GM23338 (cell line): ENCODE measurements around the gene KLF18. TPM values are rescaled to one million over a fixed set of nuclear protein-coding genes. Genes with fewer than 3 reads are reported as not detected.

Experiments
- ATAC-seq: fragments of 200-7000 bp; cut with Tn5 transposase; 3 replicates; pipeline ENCODE4 v1.9.1; 2020
- DNase-seq: peaks from one replicate; pipeline ENCODE4 v3.0.0-alpha.2; 2015; ENCODE audit warnings: low spot score
- H2AFZ ChIP-seq: fragments of 200-600 bp; sonication (generic); 2 replicates; pipeline ENCODE4 v1.8.0; 2016; ENCODE audit warnings: antibody characterized with exemption, mild to moderate bottlenecking, moderate library complexity
- H3F3A ChIP-seq: fragments of 200-600 bp; sonication (generic); replicated peaks from 2 replicates; pipeline ENCODE4 v1.8.0; 2017; ENCODE audit warnings: antibody characterized with exemption, mixed run types, low read depth
- H3K27ac ChIP-seq: fragments of 200-600 bp; sonication (generic); 2 replicates; pipeline ENCODE4 v1.6.1; 2016; ENCODE audit warnings: low read depth
- H3K27me3 ChIP-seq: fragments of 200-600 bp; sonication (generic); 2 replicates; pipeline ENCODE4 v1.8.0; 2016; ENCODE audit warnings: mild to moderate bottlenecking, mixed run types, moderate library complexity; ENCODE audit not compliant: insufficient read depth
- H3K36me3 ChIP-seq: fragments of 200-600 bp; sonication (generic); 2 replicates; pipeline ENCODE4 v1.8.0; 2016; ENCODE audit warnings: mild to moderate bottlenecking; ENCODE audit not compliant: insufficient read depth
- H3K4me1 ChIP-seq: fragments of 200-600 bp; sonication (generic); 2 replicates; pipeline ENCODE4 v1.8.0; 2016; ENCODE audit warnings: mild to moderate bottlenecking, moderate library complexity; ENCODE audit not compliant: insufficient read depth
- H3K4me2 ChIP-seq: fragments of 200-600 bp; sonication (generic); 2 replicates; pipeline ENCODE4 v1.7.1; 2017; ENCODE audit warnings: mixed run types
- H3K4me3 ChIP-seq: fragments of 200-600 bp; sonication (generic); 2 replicates; pipeline ENCODE4 v1.6.1; 2016; ENCODE audit warnings: mixed run types
- H3K79me2 ChIP-seq: fragments of 200-600 bp; sonication (generic); replicated peaks from 2 replicates; pipeline ENCODE4 v1.8.0; 2017; ENCODE audit warnings: mild to moderate bottlenecking; ENCODE audit not compliant: insufficient read depth
- H3K9me2 ChIP-seq: fragments of 200-600 bp; sonication (generic); 2 replicates; pipeline ENCODE4 v1.8.0; 2017; ENCODE audit not compliant: insufficient read depth
- H4K20me1 ChIP-seq: fragments of 200-600 bp; sonication (generic); replicated peaks from 2 replicates; pipeline ENCODE4 v1.8.0; 2017; ENCODE audit warnings: mild to moderate bottlenecking; ENCODE audit not compliant: insufficient read depth
- H3K27ac Mint-ChIP-seq: 2 replicates; pipeline ENCODE4 v1.8.0; 2020; ENCODE audit warnings: inconsistent platforms, mild to moderate bottlenecking, moderate library complexity, mixed read lengths
- H3K27me3 Mint-ChIP-seq: 3 replicates; pipeline ENCODE4 v1.8.0; 2022; ENCODE audit warnings: low read depth, mild to moderate bottlenecking, moderate library complexity, mixed read lengths, inconsistent platforms; ENCODE audit not compliant: insufficient read depth, poor library complexity
- H3K36me3 Mint-ChIP-seq: 3 replicates; pipeline ENCODE4 v1.8.0; 2021; ENCODE audit warnings: low read depth, mild to moderate bottlenecking, inconsistent platforms, moderate library complexity, mixed read lengths
- H3K4me1 Mint-ChIP-seq: 3 replicates; pipeline ENCODE4 v1.8.0; 2020; ENCODE audit warnings: mild to moderate bottlenecking, inconsistent platforms, mixed read lengths
- H3K4me3 Mint-ChIP-seq: 3 replicates; pipeline ENCODE4 v1.8.0; 2021; ENCODE audit warnings: moderate library complexity, mild to moderate bottlenecking, inconsistent platforms, mixed read lengths
- H3K9me3 Mint-ChIP-seq: 3 replicates; pipeline ENCODE4 v1.8.0; 2020; ENCODE audit warnings: moderate library complexity, mild to moderate bottlenecking, inconsistent platforms, mixed read lengths
- CREB1 ChIP-seq: fragments of 250-450 bp; sonication (Bioruptor Pico); IDR thresholded peaks from 2 replicates; pipeline ENCODE4 v1.5.0; 2020; ENCODE audit warnings: low read depth, mild to moderate bottlenecking, moderate library complexity
- CTCF ChIP-seq, 2 experiments: fragments of 200-600 bp in 1 of 2; sonication (generic) in 1 of 2; conservative IDR thresholded peaks; 2 replicates each; pipeline versions ENCODE4 v1.5.1 to v1.6.1; 2016 to 2017; ENCODE audit warnings: antibody characterized with exemption in 2 of 2, low read depth in 2 of 2, mild to moderate bottlenecking in 2 of 2, moderate library complexity in 1 of 2
- ETS1 ChIP-seq: IDR thresholded peaks from 2 replicates; pipeline ENCODE4 v1.6.1; 2016; ENCODE audit warnings: antibody characterized with exemption
- EZH2 ChIP-seq: fragments of 200-600 bp; sonication (generic); IDR thresholded peaks from one replicate; pipeline ENCODE4 v1.8.0; 2017; ENCODE audit warnings: antibody characterized with exemption, mild to moderate bottlenecking, low read depth; ENCODE audit not compliant: unreplicated experiment
- EZH2phosphoT487 ChIP-seq: fragments of 200-600 bp; sonication (generic); IDR thresholded peaks from one replicate; pipeline ENCODE4 v1.8.1; 2018; ENCODE audit warnings: antibody characterized with exemption; ENCODE audit not compliant: unreplicated experiment
- JUNB ChIP-seq: IDR thresholded peaks from one replicate; pipeline ENCODE4 v1.6.1; 2016; ENCODE audit warnings: antibody characterized with exemption; ENCODE audit not compliant: unreplicated experiment
- NANOG ChIP-seq: IDR thresholded peaks from 2 replicates; pipeline ENCODE4 v1.6.1; 2016; ENCODE audit warnings: antibody characterized with exemption, borderline replicate concordance
- POLR2AphosphoS5 ChIP-seq: IDR thresholded peaks from 2 replicates; pipeline ENCODE4 v1.6.1; 2016; ENCODE audit warnings: antibody characterized with exemption, low read depth
- REST ChIP-seq: IDR thresholded peaks from one replicate; pipeline ENCODE4 v1.6.1; 2018; ENCODE audit warnings: antibody characterized with exemption; ENCODE audit not compliant: unreplicated experiment
- STAT1 ChIP-seq: IDR thresholded peaks from one replicate; pipeline ENCODE4 v1.6.1; 2016; ENCODE audit warnings: antibody characterized with exemption; ENCODE audit not compliant: unreplicated experiment
- ZNF114 ChIP-seq: fragments of 250-450 bp; sonication (Bioruptor Pico); IDR thresholded peaks from 2 replicates; pipeline ENCODE4 v1.5.0; 2020; ENCODE audit warnings: mild to moderate bottlenecking, moderate library complexity
- ZNF331 ChIP-seq: fragments of 250-450 bp; sonication (Bioruptor Pico); IDR thresholded peaks from 2 replicates; pipeline ENCODE4 v1.5.0; 2020; ENCODE audit warnings: low read depth, mild to moderate bottlenecking, moderate library complexity
- ZNF462 ChIP-seq: fragments of 250-450 bp; sonication (Bioruptor Pico); IDR thresholded peaks from 2 replicates; pipeline ENCODE4 v1.5.0; 2020; ENCODE audit warnings: mild to moderate bottlenecking, moderate library complexity
- polyA plus RNA-seq: library from polyadenylated mRNA; unstranded; fragments of >200 nt; fragmentation: Nextera tagmentation; extraction: Ambion mirVana; gene quantifications from 2 replicates; pipeline ENCODE4 v1.2.1, GENCODE V29; 2016
- total RNA-seq: library from RNA; depleted of rRNA; stranded (reverse); fragments of >200 nt; shearing (Covaris generic); gene quantifications from 2 replicates; pipeline ENCODE4 v1.2.3, GENCODE V29; 2014

The KLF18 gene
- total and polyA plus RNA-seq, 2 experiments from 2014 or later = 0.35 TPM; not detected in 1

GRCh38 chr1:44110916-44111315 lies 30.5 kb downstream of the KLF18 start:
- TF ChIP-seq NANOG (no peak), ZNF462 (CRISPR knock-in tag) (no peak), CREB1 (CRISPR knock-in tag) (no peak), STAT1 (no peak), ETS1 (no peak), EZH2phosphoT487 (no peak), ZNF331 (CRISPR knock-in tag) (no peak), ZNF114 (CRISPR knock-in tag) (no peak), POLR2AphosphoS5 (no peak), JUNB (no peak), EZH2 (no peak), REST (no peak), CTCF (conservative IDR thresholded peaks at IDR 0.05; ENCODE audit: low read depth in 2 of 2) (no peak)
- no peaks in the 10 kb centered on the region for H3K79me2 ChIP-seq
- H2AFZ ChIP-seq = no peak overlapping the region
- no peak overlapping the region for H3K27ac ChIP-seq
- peaks cover 10% of the 10 kb centered on the region for H3K4me1 ChIP-seq
- no peaks in the 10 kb centered on the region for H3K27me3 ChIP-seq
- H3K9me2 ChIP-seq = no peaks in the 10 kb centered on the region
- DNase-seq (no peak), ATAC-seq (no peak)
- H4K20me1 ChIP-seq = no peaks in the 10 kb centered on the region; the same call in 1 of the 2 replicates
- peaks cover 3% of the 10 kb centered on the region for H3K27me3 Mint-ChIP-seq
- no peaks in the 10 kb centered on the region for H3K36me3 Mint-ChIP-seq
- no peak overlapping the region for H3K4me3 Mint-ChIP-seq
- H3K4me3 ChIP-seq = no peak overlapping the region
- peaks cover 12% of the 10 kb centered on the region for H3K4me1 Mint-ChIP-seq
- no peak overlapping the region for H3K27ac Mint-ChIP-seq
- H3K4me2 ChIP-seq = no peak overlapping the region
- no peaks in the 10 kb centered on the region for H3K9me3 Mint-ChIP-seq
- no peaks in the 10 kb centered on the region for H3F3A ChIP-seq
- no peaks in the 10 kb centered on the region for H3K36me3 ChIP-seq
